Right lung (tissue), 5 donors: ENCODE results near the gene CDK2AP2. TPM values are rescaled to one million over a fixed set of nuclear protein-coding genes. Genes with fewer than 3 reads are reported as not detected.
"Not testable (repeated sequence)": the region's sequence is repeated elsewhere in the genome, so short reads cannot be mapped to it uniquely, and the experiment has no call there.

Experiments
- DNase-seq, 2 donors: peaks; one replicate each; pipeline ENCODE4 v3.0.0-alpha.2; 2013
- polyA plus RNA-seq, 5 donors: library from polyadenylated mRNA; unstranded; fragments of 120-200 nt; gene quantifications; one replicate each; pipeline versions ENCODE4 v1.2.1 to v1.2.3, GENCODE V29; 2013; ENCODE audit warnings: inconsistent platforms in 1 of 5, low replicate concordance in 1 of 5; ENCODE audit not compliant: insufficient read length in 5 of 5, insufficient read depth in 1 of 5

The CDK2AP2 gene
- polyA plus RNA-seq, 5 donors, result 23.4 to 48.9 (median 29.2) TPM

- DNase-seq, result no peak
These were observed 39.9 kb downstream of the CDK2AP2 start for GRCh38 chr11:67468056-67468455.

GRCh38 chr11:67466962-67467771 lies 40.8 kb downstream of the CDK2AP2 start:
- no peak for DNase-seq

DNA sequence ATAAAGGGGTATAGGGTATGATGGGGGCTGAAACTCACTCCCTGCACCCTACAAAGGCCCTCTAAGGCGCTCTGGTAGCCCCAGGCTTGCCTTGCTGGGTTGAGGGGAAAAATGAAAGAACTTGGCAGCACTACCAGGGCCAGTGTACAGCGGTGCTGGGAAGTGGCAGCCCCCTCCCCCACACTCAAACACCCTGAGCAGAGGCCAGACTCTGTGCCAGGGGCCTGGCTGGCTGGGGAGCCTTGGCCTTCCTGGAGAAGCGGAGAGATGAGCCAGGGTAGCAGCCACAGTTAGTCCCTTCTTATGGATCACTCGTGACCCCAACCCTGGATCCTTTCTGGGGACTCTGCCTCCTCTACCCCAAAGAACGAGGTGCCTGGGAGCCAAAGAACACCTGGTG lies 41.6 kb downstream of the CDK2AP2 start:
- DNase-seq, result no peak

DNA sequence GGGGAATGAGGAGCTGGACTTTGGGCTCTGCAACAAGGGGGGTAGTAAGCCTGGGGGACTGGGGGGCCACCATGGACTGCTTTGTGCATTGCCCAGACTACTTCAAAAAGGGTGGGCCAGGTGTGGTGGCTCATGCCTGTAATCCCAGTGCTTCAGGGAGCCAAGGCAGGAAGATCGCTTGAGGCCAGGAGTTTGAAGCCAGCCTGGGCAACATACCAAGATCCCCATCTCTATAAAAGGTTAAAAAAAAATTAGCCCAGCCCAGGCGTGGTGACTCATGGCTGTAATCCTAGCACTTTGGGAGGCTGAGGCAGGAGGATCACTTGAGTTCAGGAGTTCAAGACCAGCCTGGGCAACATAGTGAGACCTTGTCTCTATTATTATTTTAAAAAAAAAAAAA lies 42.4 kb downstream of the CDK2AP2 start:
- DNase-seq, result not testable (repeated sequence)

- DNase-seq, result no peak
These were observed 42.8 kb downstream of the CDK2AP2 start for GRCh38 chr11:67465189-67465510.

DNA sequence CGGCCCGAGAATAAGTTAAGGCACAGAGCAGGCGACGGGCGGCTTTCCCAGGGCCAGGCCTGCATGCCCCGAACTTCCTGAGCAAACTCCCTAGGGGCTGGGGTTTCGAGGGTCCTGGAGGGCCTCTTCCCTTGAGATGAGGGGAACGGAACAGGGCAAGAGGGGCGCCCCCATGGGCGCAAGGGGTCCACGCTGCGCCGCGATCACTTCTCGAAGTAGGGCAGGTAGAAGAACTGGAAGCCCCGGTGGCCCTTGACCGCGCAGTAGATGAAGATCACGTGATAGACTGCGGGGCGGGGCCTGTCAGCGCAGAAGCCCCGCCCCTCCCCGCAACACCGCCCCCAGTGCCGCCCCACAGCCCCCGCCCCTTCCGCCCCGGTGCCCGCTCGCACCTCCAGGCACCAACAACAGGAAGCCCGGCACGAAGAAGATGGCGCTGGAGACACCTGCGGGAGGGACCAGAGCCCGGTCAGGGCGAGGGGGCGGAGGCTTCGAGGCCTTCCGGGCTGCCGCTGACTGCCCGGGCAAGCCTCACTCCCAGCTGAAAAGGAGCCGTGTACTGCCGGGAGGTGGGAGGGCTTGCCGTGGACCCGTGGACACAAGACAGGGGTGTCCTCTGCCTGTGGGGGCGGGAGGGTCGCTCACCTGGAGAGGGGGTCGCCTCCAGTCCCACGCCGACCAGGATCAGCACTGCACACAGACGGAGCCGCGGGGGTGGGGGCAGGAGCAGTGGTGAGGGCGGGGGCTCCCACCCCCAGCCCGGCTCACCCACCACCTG lies 43.4 kb downstream of the CDK2AP2 start:
- DNase-seq, result peak; percentile 62 to 66

DNA sequence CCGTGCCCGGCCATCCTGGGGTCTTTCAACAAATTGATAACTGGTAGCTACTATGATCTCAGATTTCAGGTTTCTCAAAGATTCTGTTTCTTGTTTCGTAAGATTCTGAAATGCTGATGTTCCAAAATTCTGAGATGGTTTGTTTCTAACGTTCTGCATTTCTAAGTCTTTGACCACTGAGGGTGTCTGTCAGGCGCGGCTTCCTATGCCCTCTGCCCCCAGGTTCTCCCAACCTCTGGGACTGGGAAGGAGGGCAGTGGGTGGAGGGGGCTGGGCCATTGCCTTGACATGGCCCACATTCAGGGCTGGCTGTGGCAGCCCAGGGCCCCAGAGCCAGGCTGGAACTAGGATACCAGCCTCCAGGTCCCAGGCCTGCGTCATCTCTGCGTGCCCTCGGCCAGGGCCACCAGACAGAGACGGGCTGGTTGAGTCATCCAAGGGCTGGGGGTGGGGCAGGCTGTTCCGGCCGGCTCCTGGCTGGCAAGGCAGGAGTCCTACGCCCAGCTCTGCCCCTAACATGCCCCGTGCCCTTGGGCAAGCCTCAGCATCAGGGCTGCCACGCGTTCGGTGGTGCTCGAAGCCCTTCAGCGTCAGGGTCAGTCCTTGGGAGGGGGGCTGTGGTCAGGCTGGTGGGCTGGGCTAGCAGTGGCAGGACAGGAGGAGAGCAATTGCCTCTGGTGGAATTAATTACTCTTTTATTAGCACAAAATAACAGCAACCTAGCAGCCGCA lies 44.1 kb downstream of the CDK2AP2 start:
- no peak for DNase-seq

DNA sequence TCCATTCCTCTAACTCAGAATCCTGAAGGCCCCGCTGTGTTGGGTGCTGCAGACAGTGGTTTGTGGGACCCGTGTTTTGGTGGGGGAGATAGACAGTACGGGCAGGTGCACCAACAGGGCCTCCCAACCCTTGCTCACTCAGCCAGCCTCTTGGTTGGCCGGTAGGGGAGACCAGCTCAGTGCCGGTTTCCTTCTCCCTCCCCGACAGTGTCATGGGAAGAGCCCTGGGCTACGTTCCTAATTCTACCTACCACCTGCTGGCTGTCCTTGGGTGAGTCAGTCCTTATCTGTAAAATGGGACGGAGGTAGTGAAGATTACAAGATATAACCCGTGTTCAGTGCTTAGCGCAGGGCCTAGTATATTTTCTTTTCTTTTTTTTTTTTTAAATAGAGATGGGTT lies 44.8 kb downstream of the CDK2AP2 start:
- no peak for DNase-seq

DNA sequence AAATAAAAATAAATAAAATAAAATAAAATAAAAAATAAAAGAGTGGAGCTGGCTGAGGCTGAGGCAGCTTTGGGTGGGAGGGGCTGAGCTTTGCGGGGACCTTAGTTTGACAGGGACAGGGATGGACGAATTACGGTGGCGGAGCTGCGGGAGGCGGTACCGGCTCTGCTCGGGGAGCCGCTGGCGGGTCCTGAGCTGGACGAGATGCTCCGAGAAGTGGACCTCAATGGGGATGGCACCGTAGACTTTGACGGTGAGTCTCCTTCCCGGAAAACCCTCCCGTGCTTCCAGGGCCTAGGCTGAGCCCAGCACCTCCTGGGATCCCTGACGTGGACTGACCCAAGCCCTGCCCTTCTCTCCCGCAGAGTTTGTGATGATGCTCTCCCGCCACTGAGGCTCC lies 49.7 kb downstream of the CDK2AP2 start:
- no peak for DNase-seq

DNA sequence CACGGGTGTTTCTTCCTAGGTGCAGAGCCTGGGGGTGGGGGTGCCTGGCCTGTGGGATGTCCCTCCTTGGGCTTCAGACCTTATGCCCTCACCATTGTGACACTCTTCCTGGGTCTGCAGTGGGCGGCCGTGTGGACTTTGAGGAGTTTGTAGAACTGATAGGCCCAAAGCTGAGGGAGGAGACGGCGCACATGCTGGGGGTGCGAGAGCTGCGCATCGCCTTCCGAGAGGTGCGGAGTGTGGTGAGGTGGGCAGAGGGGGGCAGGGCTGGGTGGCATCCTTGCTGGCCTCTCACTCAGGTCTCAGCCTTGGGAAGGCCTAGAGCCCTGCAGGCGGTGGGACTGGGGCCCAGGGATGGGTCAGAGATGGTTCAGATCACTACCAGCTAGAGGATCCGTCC lies 50.5 kb downstream of the CDK2AP2 start:
- no peak for DNase-seq

Other genes starting within 250 kb of the CDK2AP2 start
- 10 to 100 TPM; 43.6 to 75.6 (median 57.5) TPM for gene GRK2, start 241.7 kb downstream of the CDK2AP2 start, polyA plus RNA-seq
- gene ANKRD13D, start 218.9 kb downstream of the CDK2AP2 start, polyA plus RNA-seq, result 10 to 100 TPM; 33.2 to 53.5 (median 47.0) TPM
- 10 to 100 TPM; 21.8 to 37.6 (median 30.3) TPM for gene SSH3, start 204.6 kb downstream of the CDK2AP2 start, polyA plus RNA-seq
- 10 to 100 TPM; 21.3 to 40.2 (median 35.8) TPM for gene POLD4, start 154.6 kb downstream of the CDK2AP2 start, polyA plus RNA-seq
- 10 to 100 TPM; 11.1 to 14.7 (median 13.7) TPM for gene CLCF1, start 134.6 kb downstream of the CDK2AP2 start, polyA plus RNA-seq
- 10 to 100 TPM; 18.4 to 30.8 (median 24.2) TPM for gene RAD9A, start 116.2 kb downstream of the CDK2AP2 start, polyA plus RNA-seq
- gene PPP1CA, start 106.3 kb downstream of the CDK2AP2 start, polyA plus RNA-seq, result 100 to 1,000 TPM in 4 of 5 donors, 10 to 100 TPM in 1; 99.0 to 167 (median 115) TPM
- gene TBC1D10C, start 104.1 kb downstream of the CDK2AP2 start, polyA plus RNA-seq, result 1 to 10 TPM; 3.9 to 6.2 (median 4.7) TPM
- gene CARNS1, start 92.5 kb downstream of the CDK2AP2 start, polyA plus RNA-seq, result 1 to 10 TPM; 2.6 to 5.3 (median 4.5) TPM
- 10 to 100 TPM; 34.2 to 45.2 (median 40.7) TPM for gene RPS6KB2, start 79.7 kb downstream of the CDK2AP2 start, polyA plus RNA-seq
- gene PTPRCAP, start 70.5 kb downstream of the CDK2AP2 start, polyA plus RNA-seq, result 1 to 10 TPM; 1.3 to 3.3 (median 1.8) TPM
- 10 to 100 TPM; 39.8 to 75.4 (median 45.9) TPM for gene CORO1B, start 64.7 kb downstream of the CDK2AP2 start, polyA plus RNA-seq
- gene GPR152, start 55.4 kb downstream of the CDK2AP2 start, polyA plus RNA-seq, result not detected
- gene CABP4, start 52.8 kb downstream of the CDK2AP2 start, polyA plus RNA-seq, result 1 to 10 TPM; 1.9 to 2.5 (median 2.2) TPM
- 10 to 100 TPM; 34.8 to 67.1 (median 47.5) TPM for gene TMEM134, start 38.9 kb downstream of the CDK2AP2 start, polyA plus RNA-seq
- gene AIP, start 25.1 kb downstream of the CDK2AP2 start, polyA plus RNA-seq, result 10 to 100 TPM; 45.4 to 67.7 (median 60.0) TPM
- gene PITPNM1, start 2.8 kb downstream of the CDK2AP2 start, polyA plus RNA-seq, result 10 to 100 TPM; 16.3 to 33.3 (median 19.5) TPM
- not detected for gene CABP2, start 15.3 kb upstream of the CDK2AP2 start, polyA plus RNA-seq
- gene GSTP1, start 75.7 kb upstream of the CDK2AP2 start, polyA plus RNA-seq, result 1,000 to 10,000 TPM in 1 of 5 donors, 100 to 1,000 TPM in 4; 653 to 1,043 (median 745) TPM
- 100 to 1,000 TPM; 140 to 210 (median 174) TPM for gene NDUFV1, start 98.8 kb upstream of the CDK2AP2 start, polyA plus RNA-seq
- gene NUDT8, start 121.8 kb upstream of the CDK2AP2 start, polyA plus RNA-seq, result 1 to 10 TPM; 3.1 to 8.1 (median 3.4) TPM
- gene TBX10, start 131.6 kb upstream of the CDK2AP2 start, polyA plus RNA-seq, result under 1 TPM in 1 of 5 donors, not detected in 4; 0.12 TPM
- 1 to 10 TPM in 1 of 5 donors, under 1 TPM in 4; 0.26 to 1.1 (median 0.47) TPM for gene ACY3, start 142.6 kb upstream of the CDK2AP2 start, polyA plus RNA-seq
- gene ALDH3B2, start 166.5 kb upstream of the CDK2AP2 start, polyA plus RNA-seq, result 1 to 10 TPM in 4 of 5 donors, under 1 TPM in 1; 0.98 to 1.8 (median 1.2) TPM